GM18499 (cell line): ENCODE results near the gene TBL1Y.
"Not testable (repeated sequence)": the region's sequence is repeated elsewhere in the genome, so short reads cannot be mapped to it uniquely, and the experiment has no call there.

Source experiments
- ATAC-seq: cut with Tn5 transposase; IDR thresholded peaks from one replicate; pipeline ENCODE4 v1.9.1; 2021; ENCODE audit warnings: moderate number of reproducible peaks; ENCODE audit not compliant: insufficient read depth, unreplicated experiment

The TBL1Y gene

GRCh38 chrY:6910372-6911252, at the start of gene TBL1Y:
TBL1Y (plus strand) TSS chrY:6910697; CDS start chrY:7025085, 114,388 bp downstream.
- no peak for ATAC-seq

DNA sequence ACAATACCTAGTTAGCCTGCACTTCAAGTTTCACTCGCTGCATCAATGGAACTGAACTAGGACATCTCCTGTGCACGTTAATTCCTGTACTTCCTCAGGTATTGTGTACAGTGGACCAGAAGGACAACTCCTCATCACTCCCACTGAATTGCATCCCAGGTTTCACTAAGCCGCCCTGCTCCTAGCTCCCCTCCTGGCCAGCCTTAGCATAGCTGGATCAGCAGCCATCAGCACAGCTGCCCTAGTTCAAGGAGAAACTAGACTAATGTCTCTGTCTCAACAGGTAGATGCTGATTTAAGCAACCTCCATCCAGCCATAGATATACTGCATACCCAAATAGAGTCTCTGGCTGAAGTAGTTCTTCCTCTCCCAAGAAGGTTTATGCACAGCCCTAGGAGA, 16.0 kb upstream of the TBL1Y start:
- no peak for ATAC-seq

DNA sequence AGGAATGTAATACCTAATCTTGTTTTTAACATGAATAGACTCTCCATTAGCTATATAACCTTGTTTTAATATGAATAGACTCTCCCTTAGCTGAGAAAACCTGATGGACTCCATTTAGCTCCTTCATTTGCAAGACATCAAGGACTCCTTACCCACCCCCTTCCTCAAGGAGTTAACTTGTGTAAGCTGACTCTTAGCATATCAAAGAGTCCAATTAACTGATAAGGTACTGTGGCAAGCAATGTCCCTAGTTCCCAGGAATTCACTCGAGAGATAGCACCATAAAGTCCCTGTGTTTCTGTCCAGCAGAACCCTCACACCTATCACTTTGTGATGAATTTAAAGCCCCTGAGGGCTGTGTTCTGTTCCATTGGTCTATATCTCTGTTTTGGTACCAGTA, 15.3 kb upstream of the TBL1Y start:
- ATAC-seq, result no peak

DNA sequence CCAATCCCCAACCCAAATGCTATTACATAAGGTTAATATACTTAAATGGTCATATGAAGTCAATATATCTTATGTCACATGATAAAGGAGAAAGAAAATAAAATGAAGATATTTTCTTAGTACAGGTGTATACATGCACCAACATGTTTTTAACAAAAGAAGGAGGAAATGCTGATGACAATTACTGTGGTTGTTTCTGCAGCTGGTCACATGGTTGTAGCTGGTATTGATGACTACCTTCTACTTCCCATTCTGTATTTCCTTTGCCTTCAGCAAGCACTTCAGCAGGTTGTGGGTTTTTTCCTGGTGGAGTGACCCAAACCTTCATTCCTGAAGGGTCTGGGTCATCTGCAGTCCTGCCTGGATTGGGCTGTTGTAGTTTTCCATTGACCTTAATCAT, 8.4 kb upstream of the TBL1Y start:
- ATAC-seq, result not testable (repeated sequence)

- no peak for ATAC-seq
Measured at GRCh38 chrY:6907591-6907990, 2.9 kb upstream of the TBL1Y start.

GRCh38 chrY:6908021-6908420, 2.5 kb upstream of the TBL1Y start:
- ATAC-seq, result not testable (repeated sequence)

DNA sequence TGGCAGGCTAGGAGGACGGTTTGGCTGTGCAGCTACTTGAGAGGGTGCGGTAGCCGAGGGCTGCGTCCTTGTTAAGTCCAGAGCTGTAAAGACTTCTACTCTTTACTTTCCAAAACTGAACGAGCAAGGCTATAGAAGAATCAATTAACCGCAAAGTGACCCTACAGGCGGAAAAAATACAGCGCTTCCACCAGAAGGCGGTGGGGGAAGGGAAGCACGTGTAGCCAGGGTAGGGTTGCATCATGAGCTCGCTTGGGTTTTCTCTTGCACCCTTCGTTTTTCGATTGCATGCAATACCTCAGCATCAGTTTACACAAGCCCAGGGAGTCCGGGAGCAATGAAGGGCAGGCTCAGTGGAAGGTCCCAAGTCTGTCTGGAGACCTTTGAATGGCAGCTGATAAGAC, 1.4 kb upstream of the TBL1Y start:
- no peak for ATAC-seq

DNA sequence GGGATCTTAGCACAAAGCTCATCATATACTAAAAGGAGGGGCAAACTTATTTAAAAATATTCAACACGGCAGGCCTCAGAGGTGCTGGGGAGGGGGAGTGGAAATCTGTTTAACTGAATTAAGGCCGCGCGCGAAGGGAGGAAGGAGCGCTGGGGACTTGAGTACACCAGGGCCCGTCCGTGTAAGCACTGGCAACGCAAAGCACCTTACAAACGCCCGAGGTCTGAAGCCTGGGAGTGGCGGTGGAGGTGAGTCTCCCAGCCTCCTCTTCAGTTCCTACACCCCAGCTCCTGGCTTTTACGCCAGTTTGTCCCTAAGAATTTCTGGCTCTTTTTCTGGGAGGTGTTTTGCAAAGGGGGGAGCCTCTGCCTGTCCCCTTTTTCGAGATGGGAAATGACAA, 641 bp upstream of the TBL1Y start:
- ATAC-seq, result no peak

- no peak for ATAC-seq
Measured at GRCh38 chrY:6911253-6911881, 870 bp downstream of the TBL1Y start, which contains the start of gene AMELY. AMELY (minus strand) TSS chrY:6911752; CDS start chrY:6872608, 39,144 bp downstream.

DNA sequence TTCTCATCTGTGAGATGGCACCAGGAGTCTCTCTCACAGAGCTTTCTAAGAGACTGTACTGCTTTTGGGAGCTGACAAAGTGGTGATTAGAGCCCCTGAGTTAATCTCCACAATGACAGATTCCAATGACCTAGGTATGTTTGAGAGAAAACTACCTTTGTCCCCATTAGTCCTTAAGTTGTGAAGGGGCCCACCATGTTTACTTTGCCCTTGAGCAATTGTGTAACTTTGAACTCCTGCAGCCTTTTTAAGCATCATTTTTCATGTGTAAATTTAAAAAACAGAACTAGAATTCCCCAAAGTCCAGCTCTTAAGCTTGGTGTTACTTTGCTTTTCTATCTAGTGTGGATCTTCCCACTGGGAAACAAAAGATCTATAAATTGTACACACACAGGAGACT, 2.9 kb downstream of the TBL1Y start:
- no peak for ATAC-seq

- ATAC-seq, result no peak
Measured at GRCh38 chrY:6921061-6921460, 10.6 kb downstream of the TBL1Y start.

- no peak for ATAC-seq
Measured at GRCh38 chrY:6928265-6928664, 17.8 kb downstream of the TBL1Y start.

GRCh38 chrY:6929237-6929636, 18.7 kb downstream of the TBL1Y start:
- ATAC-seq, result no peak

- ATAC-seq, result no peak
Measured at GRCh38 chrY:6931779-6932396, 21.4 kb downstream of the TBL1Y start.

- ATAC-seq, result no peak
Measured at GRCh38 chrY:6935497-6935896, 25.0 kb downstream of the TBL1Y start.

DNA sequence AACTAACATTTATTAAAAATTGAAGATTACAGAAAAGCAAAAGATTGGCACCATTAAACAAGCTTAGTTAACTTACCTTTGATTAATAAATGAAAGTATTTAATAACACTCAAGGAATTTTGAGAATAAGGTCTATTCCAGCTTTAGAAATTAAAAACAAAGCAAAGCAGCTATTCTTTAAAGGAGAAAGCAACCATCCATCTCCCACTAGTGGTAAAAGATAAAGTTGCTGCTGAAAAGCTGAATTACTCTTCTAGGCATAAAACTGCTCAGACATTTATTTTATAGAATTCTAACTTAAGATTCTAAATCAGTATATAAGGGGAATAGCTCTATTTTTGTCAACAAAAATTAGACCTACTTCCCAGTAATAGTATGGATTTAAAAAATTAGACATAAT, 37.2 kb downstream of the TBL1Y start:
- no peak for ATAC-seq

GRCh38 chrY:6948378-6948777, 37.9 kb downstream of the TBL1Y start:
- ATAC-seq, result no peak

DNA sequence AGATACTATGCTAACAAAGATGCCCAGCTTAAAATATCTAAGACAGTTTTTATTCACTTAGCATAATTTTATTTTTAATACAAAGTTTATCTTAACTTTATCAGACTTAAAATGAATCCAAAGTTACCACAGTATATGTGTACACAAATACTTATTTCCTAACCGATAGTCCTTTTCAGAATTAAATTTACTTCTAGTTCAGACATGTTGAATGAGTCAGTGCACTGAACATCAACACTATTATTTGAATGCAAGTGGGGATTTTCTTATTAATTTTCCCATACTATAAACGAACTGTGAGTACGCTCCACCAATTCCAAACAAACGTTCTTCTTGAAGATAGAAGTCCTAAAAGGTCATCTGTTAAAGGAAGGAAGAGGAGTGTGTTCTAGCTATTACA, 39.5 kb downstream of the TBL1Y start:
- no peak for ATAC-seq

GRCh38 chrY:6964732-6965131, 54.2 kb downstream of the TBL1Y start:
- ATAC-seq, result no peak

GRCh38 chrY:6966521-6966920, 56.0 kb downstream of the TBL1Y start:
- ATAC-seq, result no peak

DNA sequence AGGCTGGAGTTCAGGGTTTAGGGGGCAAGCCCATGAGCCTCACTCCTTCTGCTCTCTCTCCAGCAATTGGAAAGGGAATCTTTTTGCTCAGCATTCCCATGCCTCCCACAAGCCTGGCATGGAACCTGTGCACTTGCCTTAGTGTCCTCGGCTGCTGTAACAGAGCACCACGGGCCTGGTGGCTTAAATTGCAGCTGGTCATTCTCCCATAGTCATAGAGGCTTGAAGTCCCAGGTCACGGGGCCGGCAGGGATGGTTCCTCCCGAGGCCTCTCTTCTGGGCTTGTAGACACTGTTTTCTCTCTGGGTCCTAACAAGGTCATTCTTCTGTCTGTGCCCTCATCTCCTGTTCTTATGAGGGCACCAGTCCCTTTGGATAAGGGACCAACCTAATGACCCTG, 57.2 kb downstream of the TBL1Y start:
- ATAC-seq, result no peak
